Measurements from ENCODE around the gene RELB.

The RELB gene

DNA sequence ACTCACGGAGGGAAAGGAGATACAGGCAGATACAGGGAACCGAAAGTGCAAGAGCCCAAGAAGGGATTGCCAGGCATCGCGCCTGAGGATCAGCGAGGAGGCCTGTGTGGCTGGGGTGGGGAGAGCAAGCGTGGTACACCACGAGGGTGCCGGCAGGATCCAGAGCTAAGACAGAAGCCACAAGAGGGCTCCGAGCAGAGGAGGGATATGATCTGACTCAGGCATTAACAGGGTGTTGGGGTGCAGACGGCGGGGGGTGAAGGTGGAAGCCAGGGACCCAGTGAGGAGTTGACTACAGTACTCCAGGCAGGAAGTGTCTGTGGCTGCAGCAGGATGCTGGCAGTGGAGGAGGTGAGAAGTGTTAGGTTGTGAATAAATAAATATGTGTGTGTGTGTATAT is 86.3 kb downstream of the RELB start:
- peak; percentile 74 for DNase-seq
